Inferior parietal cortex (tissue), 1 donor: ENCODE data around the gene THAP8.

Experiments used
- DNase-seq: peaks from one replicate; pipeline ENCODE4 v3.0.0-alpha.2; 2016; ENCODE audit errors: extremely low spot score

Gene THAP8

DNA sequence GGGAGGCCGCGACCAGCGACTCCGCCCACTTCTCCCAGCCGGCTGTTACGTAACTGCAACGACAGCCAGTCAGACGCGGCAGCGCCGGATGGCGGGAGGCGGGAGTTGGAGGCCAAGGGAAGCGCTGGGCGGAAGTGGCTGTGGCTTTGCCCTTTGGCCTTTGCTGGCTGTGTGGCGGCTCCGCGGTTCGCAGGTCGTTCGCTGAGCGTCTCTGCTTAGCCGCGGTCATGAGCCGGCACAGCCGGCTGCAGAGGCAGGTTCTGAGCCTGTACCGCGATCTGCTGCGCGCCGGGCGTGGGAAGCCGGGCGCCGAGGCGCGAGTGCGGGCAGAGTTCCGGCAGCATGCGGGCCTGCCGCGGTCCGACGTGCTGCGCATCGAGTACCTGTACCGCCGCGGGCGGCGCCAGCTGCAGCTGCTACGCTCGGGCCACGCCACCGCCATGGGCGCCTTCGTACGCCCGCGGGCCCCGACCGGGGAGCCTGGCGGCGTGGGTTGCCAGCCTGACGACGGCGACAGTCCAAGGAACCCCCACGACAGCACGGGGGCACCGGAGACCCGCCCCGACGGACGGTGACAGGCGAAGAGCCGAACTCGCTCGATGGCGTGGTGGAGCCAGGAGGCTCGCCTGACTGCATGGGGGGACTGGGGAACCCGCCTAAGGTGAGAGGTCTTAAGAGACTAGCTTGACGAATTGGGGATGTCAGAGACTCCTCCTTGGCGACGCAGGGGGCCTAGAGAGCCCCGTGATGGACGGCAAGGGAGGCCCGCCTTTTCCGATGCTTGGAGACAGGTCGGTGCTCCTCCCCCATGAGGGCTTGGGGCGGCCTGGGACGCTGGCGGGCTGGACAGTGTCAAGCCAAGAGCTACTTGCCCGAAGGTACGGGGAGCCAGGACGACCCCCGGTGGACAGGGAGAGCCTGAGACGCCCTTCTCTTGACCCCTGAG is 58.8 kb downstream of the THAP8 start, which contains the start of gene SDHAF1:
Gene SDHAF1 (plus strand): TSS at position 141 of the 946 bp plus-strand sequence. CDS start 87 bp downstream, at position 228.
- DNase-seq = peak; percentile 98

DNA sequence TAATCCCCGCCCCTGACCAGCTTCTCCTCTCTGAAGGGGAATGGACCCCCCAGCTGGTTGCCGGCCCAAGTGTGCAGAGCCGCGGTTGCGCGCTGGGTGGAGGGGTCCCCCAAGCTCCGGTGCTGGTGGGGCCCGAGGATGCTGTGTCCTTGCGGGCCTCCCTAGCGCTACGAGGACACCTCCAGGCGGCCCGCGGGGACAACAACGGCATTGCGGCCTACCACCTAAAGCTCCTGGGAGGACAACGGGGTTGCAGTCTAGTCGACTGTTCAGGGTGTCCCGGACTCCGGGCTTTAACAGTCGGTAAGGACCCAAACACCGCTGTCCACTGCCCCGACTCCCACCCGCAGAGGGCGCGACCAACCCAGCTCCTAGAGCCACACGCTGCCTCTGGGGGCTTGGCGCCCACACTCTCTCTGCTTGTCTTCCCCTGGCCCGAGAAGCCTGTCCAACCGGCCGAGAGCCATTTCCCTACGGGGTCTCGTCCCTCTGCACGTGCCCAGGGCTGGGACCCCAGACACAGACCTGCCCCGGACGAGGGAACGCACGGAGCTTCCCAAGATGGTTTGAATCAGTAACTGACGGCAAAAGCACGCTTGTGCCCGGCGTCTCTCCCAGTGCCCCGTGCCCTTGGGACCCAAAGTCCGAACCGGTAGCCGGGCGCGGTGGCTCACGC is 60.0 kb downstream of the THAP8 start:
- no peak for DNase-seq

DNA sequence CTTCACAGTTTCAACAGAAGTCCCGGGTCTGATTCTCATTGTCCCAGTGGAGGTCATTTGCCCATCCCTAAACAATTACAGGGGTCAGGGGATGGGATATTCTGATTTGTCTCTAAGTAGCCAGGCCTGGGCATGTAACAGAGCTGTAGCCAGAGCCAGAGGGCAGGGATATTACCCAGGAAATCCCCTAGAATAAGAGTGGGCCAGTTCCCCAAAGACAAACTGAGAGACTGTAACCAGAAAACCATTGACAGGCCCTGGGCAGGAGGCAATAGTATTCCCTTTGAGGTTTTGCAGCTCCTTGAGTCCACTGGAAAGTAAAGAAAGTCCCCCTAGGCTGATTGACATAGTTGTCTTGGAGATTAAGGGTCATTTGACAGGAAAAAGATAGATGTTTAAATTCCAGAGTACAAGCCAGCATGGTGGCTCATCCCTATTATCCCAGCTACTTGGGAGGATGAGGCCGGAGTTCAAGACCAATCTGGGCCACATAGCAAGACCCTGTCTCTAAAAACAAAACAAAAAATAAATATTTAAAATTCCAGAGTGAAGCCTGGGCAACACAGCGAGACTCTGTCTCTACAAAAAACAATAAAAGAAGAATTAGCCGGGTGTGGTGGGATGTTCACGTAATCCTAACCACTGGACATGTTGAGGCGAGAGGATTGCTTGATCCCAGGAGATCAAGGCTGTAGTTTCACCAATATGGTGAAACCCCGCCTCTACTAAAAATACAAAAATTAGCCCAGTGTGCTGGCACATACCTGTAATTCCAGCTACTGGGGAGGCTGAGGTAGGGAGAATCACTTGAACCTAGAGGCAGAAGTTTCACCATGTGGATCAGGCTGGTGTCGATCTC is 60.9 kb downstream of the THAP8 start:
- DNase-seq = no peak

GRCh38 chr19:35991731-35992450 is 62.2 kb downstream of the THAP8 start:
- no peak for DNase-seq

- DNase-seq = no peak
These were observed 63.0 kb downstream of the THAP8 start for GRCh38 chr19:35990771-35991730.

- no peak for DNase-seq
These were observed 63.9 kb downstream of the THAP8 start for GRCh38 chr19:35990156-35990555.

GRCh38 chr19:35988824-35989223 is 65.3 kb downstream of the THAP8 start:
- no peak for DNase-seq

GRCh38 chr19:35987571-35987896 is 66.6 kb downstream of the THAP8 start:
- DNase-seq = no peak

GRCh38 chr19:35986664-35987570 is 67.2 kb downstream of the THAP8 start:
- DNase-seq = no peak

DNA sequence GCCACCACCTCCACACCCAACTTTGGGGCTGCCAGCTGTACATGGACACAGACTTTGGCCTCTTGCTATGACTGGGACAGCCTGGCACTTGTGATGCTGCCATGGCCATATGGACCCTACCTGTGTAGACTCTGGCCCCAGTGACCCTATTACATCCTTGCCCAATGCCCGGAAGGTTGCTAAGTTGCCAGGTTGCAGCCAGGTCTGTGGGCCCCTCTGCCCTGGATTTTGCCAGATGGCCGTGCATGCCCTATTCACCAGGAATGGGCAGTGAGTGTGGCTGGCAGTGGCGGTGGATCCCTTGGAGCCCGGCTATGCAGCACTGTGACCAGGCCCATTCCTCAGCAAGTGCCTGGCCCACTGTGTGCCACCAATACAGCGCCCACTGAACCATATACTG is 68.0 kb downstream of the THAP8 start:
- no peak for DNase-seq
